Measurements from ENCODE around the gene NOSTRIN.
"Not testable (repeated sequence)": the region's sequence is repeated elsewhere in the genome, so short reads cannot be mapped to it uniquely, and the experiment has no call there.

Gene NOSTRIN

GRCh38 chr2:168790226-168790902 lies 12.1 kb upstream of the NOSTRIN start:
- no peak for DNase-seq

GRCh38 chr2:168791140-168791539 lies 11.3 kb upstream of the NOSTRIN start:
- not testable (repeated sequence) for DNase-seq

- no peak for DNase-seq
Observed at GRCh38 chr2:168793596-168793995, 8.8 kb upstream of the NOSTRIN start.

GRCh38 chr2:168794968-168795367 lies 7.5 kb upstream of the NOSTRIN start:
- no peak for DNase-seq

GRCh38 chr2:168796090-168796577 lies 6.3 kb upstream of the NOSTRIN start:
- no peak for DNase-seq

- no peak for DNase-seq
Observed at GRCh38 chr2:168796583-168797285, 5.7 kb upstream of the NOSTRIN start.

- DNase-seq: no peak
Observed at GRCh38 chr2:168797286-168797655, 5.2 kb upstream of the NOSTRIN start.

- DNase-seq: peak; percentile 39
Observed at GRCh38 chr2:168798076-168798887, 4.2 kb upstream of the NOSTRIN start.

- no peak for DNase-seq
Observed at GRCh38 chr2:168798888-168799410, 3.5 kb upstream of the NOSTRIN start.

- DNase-seq: no peak
Observed at GRCh38 chr2:168801471-168801870, 966 bp upstream of the NOSTRIN start.

- no peak for DNase-seq
Observed at GRCh38 chr2:168802859-168803725, 655 bp downstream of the NOSTRIN start.

GRCh38 chr2:168804214-168804613 lies 1.8 kb downstream of the NOSTRIN start:
- DNase-seq: no peak

- no peak for DNase-seq
Observed at GRCh38 chr2:168805615-168806014, 3.2 kb downstream of the NOSTRIN start.

GRCh38 chr2:168809537-168809936 lies 7.1 kb downstream of the NOSTRIN start:
- no peak for DNase-seq

- no peak for DNase-seq
Observed at GRCh38 chr2:168810235-168810634, 7.8 kb downstream of the NOSTRIN start.

- DNase-seq: no peak
Observed at GRCh38 chr2:168811696-168812095, 9.3 kb downstream of the NOSTRIN start.

GRCh38 chr2:168814046-168814445 lies 11.6 kb downstream of the NOSTRIN start:
- no peak for DNase-seq

GRCh38 chr2:168814939-168815907 lies 12.8 kb downstream of the NOSTRIN start:
- no peak for DNase-seq

GRCh38 chr2:168816369-168816768 lies 13.9 kb downstream of the NOSTRIN start:
- no peak for DNase-seq

GRCh38 chr2:168819050-168819715 lies 16.7 kb downstream of the NOSTRIN start:
- DNase-seq: no peak
